GM23338 (cell line): ENCODE data around the gene ULK4. TPM values are rescaled to one million over a fixed set of nuclear protein-coding genes. Genes with fewer than 3 reads are reported as not detected.

ENCODE experiments used
- ATAC-seq: fragments of 200-7000 bp; cut with Tn5 transposase; 3 replicates; pipeline ENCODE4 v1.9.1; 2020
- DNase-seq: peaks from one replicate; pipeline ENCODE4 v3.0.0-alpha.2; 2015; ENCODE audit warnings: low spot score
- H2AFZ ChIP-seq: fragments of 200-600 bp; sonication (generic); 2 replicates; pipeline ENCODE4 v1.8.0; 2016; ENCODE audit warnings: antibody characterized with exemption, mild to moderate bottlenecking, moderate library complexity
- H3F3A ChIP-seq: fragments of 200-600 bp; sonication (generic); replicated peaks from 2 replicates; pipeline ENCODE4 v1.8.0; 2017; ENCODE audit warnings: antibody characterized with exemption, mixed run types, low read depth
- H3K27ac ChIP-seq: fragments of 200-600 bp; sonication (generic); 2 replicates; pipeline ENCODE4 v1.6.1; 2016; ENCODE audit warnings: low read depth
- H3K27me3 ChIP-seq: fragments of 200-600 bp; sonication (generic); 2 replicates; pipeline ENCODE4 v1.8.0; 2016; ENCODE audit warnings: mild to moderate bottlenecking, mixed run types, moderate library complexity; ENCODE audit not compliant: insufficient read depth
- H3K36me3 ChIP-seq: fragments of 200-600 bp; sonication (generic); 2 replicates; pipeline ENCODE4 v1.8.0; 2016; ENCODE audit warnings: mild to moderate bottlenecking; ENCODE audit not compliant: insufficient read depth
- H3K4me1 ChIP-seq: fragments of 200-600 bp; sonication (generic); 2 replicates; pipeline ENCODE4 v1.8.0; 2016; ENCODE audit warnings: mild to moderate bottlenecking, moderate library complexity; ENCODE audit not compliant: insufficient read depth
- H3K4me2 ChIP-seq: fragments of 200-600 bp; sonication (generic); 2 replicates; pipeline ENCODE4 v1.7.1; 2017; ENCODE audit warnings: mixed run types
- H3K4me3 ChIP-seq: fragments of 200-600 bp; sonication (generic); 2 replicates; pipeline ENCODE4 v1.6.1; 2016; ENCODE audit warnings: mixed run types
- H3K79me2 ChIP-seq: fragments of 200-600 bp; sonication (generic); replicated peaks from 2 replicates; pipeline ENCODE4 v1.8.0; 2017; ENCODE audit warnings: mild to moderate bottlenecking; ENCODE audit not compliant: insufficient read depth
- H3K9me2 ChIP-seq: fragments of 200-600 bp; sonication (generic); 2 replicates; pipeline ENCODE4 v1.8.0; 2017; ENCODE audit not compliant: insufficient read depth
- H4K20me1 ChIP-seq: fragments of 200-600 bp; sonication (generic); replicated peaks from 2 replicates; pipeline ENCODE4 v1.8.0; 2017; ENCODE audit warnings: mild to moderate bottlenecking; ENCODE audit not compliant: insufficient read depth
- H3K27ac Mint-ChIP-seq: 2 replicates; pipeline ENCODE4 v1.8.0; 2020; ENCODE audit warnings: inconsistent platforms, mild to moderate bottlenecking, moderate library complexity, mixed read lengths
- H3K27me3 Mint-ChIP-seq: 3 replicates; pipeline ENCODE4 v1.8.0; 2022; ENCODE audit warnings: low read depth, mild to moderate bottlenecking, moderate library complexity, mixed read lengths, inconsistent platforms; ENCODE audit not compliant: insufficient read depth, poor library complexity
- H3K36me3 Mint-ChIP-seq: 3 replicates; pipeline ENCODE4 v1.8.0; 2021; ENCODE audit warnings: low read depth, mild to moderate bottlenecking, inconsistent platforms, moderate library complexity, mixed read lengths
- H3K4me1 Mint-ChIP-seq: 3 replicates; pipeline ENCODE4 v1.8.0; 2020; ENCODE audit warnings: mild to moderate bottlenecking, inconsistent platforms, mixed read lengths
- H3K4me3 Mint-ChIP-seq: 3 replicates; pipeline ENCODE4 v1.8.0; 2021; ENCODE audit warnings: moderate library complexity, mild to moderate bottlenecking, inconsistent platforms, mixed read lengths
- H3K9me3 Mint-ChIP-seq: 3 replicates; pipeline ENCODE4 v1.8.0; 2020; ENCODE audit warnings: moderate library complexity, mild to moderate bottlenecking, inconsistent platforms, mixed read lengths
- CREB1 ChIP-seq: fragments of 250-450 bp; sonication (Bioruptor Pico); IDR thresholded peaks from 2 replicates; pipeline ENCODE4 v1.5.0; 2020; ENCODE audit warnings: low read depth, mild to moderate bottlenecking, moderate library complexity
- EZH2 ChIP-seq: fragments of 200-600 bp; sonication (generic); IDR thresholded peaks from one replicate; pipeline ENCODE4 v1.8.0; 2017; ENCODE audit warnings: antibody characterized with exemption, mild to moderate bottlenecking, low read depth; ENCODE audit not compliant: unreplicated experiment
- JUNB ChIP-seq: IDR thresholded peaks from one replicate; pipeline ENCODE4 v1.6.1; 2016; ENCODE audit warnings: antibody characterized with exemption; ENCODE audit not compliant: unreplicated experiment
- NANOG ChIP-seq: IDR thresholded peaks from 2 replicates; pipeline ENCODE4 v1.6.1; 2016; ENCODE audit warnings: antibody characterized with exemption, borderline replicate concordance
- POLR2AphosphoS5 ChIP-seq: IDR thresholded peaks from 2 replicates; pipeline ENCODE4 v1.6.1; 2016; ENCODE audit warnings: antibody characterized with exemption, low read depth
- STAT1 ChIP-seq: IDR thresholded peaks from one replicate; pipeline ENCODE4 v1.6.1; 2016; ENCODE audit warnings: antibody characterized with exemption; ENCODE audit not compliant: unreplicated experiment
- ZNF114 ChIP-seq: fragments of 250-450 bp; sonication (Bioruptor Pico); IDR thresholded peaks from 2 replicates; pipeline ENCODE4 v1.5.0; 2020; ENCODE audit warnings: mild to moderate bottlenecking, moderate library complexity
- ZNF331 ChIP-seq: fragments of 250-450 bp; sonication (Bioruptor Pico); IDR thresholded peaks from 2 replicates; pipeline ENCODE4 v1.5.0; 2020; ENCODE audit warnings: low read depth, mild to moderate bottlenecking, moderate library complexity
- polyA plus RNA-seq: library from polyadenylated mRNA; unstranded; fragments of >200 nt; fragmentation: Nextera tagmentation; extraction: Ambion mirVana; gene quantifications from 2 replicates; pipeline ENCODE4 v1.2.1, GENCODE V29; 2016
- total RNA-seq: library from RNA; depleted of rRNA; stranded (reverse); fragments of >200 nt; shearing (Covaris generic); gene quantifications from 2 replicates; pipeline ENCODE4 v1.2.3, GENCODE V29; 2014
- TF ChIP-seq, protein P1 (sequence below): IDR thresholded peaks from 2 replicates; pipeline ENCODE4 v1.6.1; 2016; ENCODE audit warnings: antibody characterized with exemption
- TF ChIP-seq, protein P2 (sequence below): IDR thresholded peaks from one replicate; pipeline ENCODE4 v1.6.1; 2018; ENCODE audit warnings: antibody characterized with exemption; ENCODE audit not compliant: unreplicated experiment
- TF ChIP-seq, protein P3 (sequence below), 2 experiments: fragments of 200-600 bp in 1 of 2; sonication (generic) in 1 of 2; conservative IDR thresholded peaks; 2 replicates each; pipeline versions ENCODE4 v1.5.1 to v1.6.1; 2016 to 2017; ENCODE audit warnings: antibody characterized with exemption in 2 of 2, low read depth in 2 of 2, mild to moderate bottlenecking in 2 of 2, moderate library complexity in 1 of 2

The ULK4 gene
- total and polyA plus RNA-seq, 2 experiments from 2014 or later: 20.8 to 41.4 TPM

DNA sequence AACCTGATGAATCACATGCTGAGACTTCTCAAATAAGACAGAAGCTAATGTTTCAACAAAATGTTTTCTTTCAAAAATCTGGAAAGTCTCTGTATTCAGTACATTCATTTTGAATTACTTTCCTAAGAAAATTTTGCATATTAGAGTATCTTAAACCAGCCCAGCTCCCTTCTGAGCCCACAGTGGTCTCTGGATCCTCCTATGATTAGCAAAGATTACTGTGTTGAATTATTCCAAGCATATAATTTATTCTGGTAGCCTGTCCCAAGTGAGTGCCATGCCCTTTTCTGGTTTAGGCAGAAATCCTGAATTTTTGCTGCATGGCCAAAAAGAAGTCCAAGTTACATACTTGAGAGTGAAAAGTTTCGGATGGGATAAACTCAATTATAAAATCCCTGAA, 483.6 kb downstream of the ULK4 start:
- Histone ChIP-seq H3K79me2 (no peaks in the 10 kb centered on the region), H4K20me1 (no peaks in the 10 kb centered on the region), H3K4me2 (no peak overlapping the region), H3K27me3 (no peaks in the 10 kb centered on the region), H3F3A (no peaks in the 10 kb centered on the region), H3K36me3 (peaks cover 3% of the 10 kb centered on the region; the same call in 1 of the 2 replicates), H3K27ac (no peak overlapping the region), H2AFZ (no peak overlapping the region), H3K4me3 (no peak overlapping the region), H3K4me1 (peaks cover 30% of the 10 kb centered on the region), H3K9me2 (no peaks in the 10 kb centered on the region; the same call in 1 of the 2 replicates)
- DNase-seq: no peak
- Mint-ChIP-seq H3K36me3 (peaks cover 13% of the 10 kb centered on the region; the same call in 2 of the 3 replicates), H3K9me3 (peaks cover 11% of the 10 kb centered on the region), H3K4me1 (peaks cover 24% of the 10 kb centered on the region), H3K27ac (no peak overlapping the region; the same call in 1 of the 2 replicates), H3K4me3 (no peak overlapping the region), H3K27me3 (peaks cover 2% of the 10 kb centered on the region)
- ATAC-seq: no peak
- TF ChIP-seq JUNB (no peak), EZH2 (no peak)
- TF ChIP-seq, protein P1, sequence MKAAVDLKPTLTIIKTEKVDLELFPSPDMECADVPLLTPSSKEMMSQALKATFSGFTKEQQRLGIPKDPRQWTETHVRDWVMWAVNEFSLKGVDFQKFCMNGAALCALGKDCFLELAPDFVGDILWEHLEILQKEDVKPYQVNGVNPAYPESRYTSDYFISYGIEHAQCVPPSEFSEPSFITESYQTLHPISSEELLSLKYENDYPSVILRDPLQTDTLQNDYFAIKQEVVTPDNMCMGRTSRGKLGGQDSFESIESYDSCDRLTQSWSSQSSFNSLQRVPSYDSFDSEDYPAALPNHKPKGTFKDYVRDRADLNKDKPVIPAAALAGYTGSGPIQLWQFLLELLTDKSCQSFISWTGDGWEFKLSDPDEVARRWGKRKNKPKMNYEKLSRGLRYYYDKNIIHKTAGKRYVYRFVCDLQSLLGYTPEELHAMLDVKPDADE: no peak
- TF ChIP-seq, protein P2, sequence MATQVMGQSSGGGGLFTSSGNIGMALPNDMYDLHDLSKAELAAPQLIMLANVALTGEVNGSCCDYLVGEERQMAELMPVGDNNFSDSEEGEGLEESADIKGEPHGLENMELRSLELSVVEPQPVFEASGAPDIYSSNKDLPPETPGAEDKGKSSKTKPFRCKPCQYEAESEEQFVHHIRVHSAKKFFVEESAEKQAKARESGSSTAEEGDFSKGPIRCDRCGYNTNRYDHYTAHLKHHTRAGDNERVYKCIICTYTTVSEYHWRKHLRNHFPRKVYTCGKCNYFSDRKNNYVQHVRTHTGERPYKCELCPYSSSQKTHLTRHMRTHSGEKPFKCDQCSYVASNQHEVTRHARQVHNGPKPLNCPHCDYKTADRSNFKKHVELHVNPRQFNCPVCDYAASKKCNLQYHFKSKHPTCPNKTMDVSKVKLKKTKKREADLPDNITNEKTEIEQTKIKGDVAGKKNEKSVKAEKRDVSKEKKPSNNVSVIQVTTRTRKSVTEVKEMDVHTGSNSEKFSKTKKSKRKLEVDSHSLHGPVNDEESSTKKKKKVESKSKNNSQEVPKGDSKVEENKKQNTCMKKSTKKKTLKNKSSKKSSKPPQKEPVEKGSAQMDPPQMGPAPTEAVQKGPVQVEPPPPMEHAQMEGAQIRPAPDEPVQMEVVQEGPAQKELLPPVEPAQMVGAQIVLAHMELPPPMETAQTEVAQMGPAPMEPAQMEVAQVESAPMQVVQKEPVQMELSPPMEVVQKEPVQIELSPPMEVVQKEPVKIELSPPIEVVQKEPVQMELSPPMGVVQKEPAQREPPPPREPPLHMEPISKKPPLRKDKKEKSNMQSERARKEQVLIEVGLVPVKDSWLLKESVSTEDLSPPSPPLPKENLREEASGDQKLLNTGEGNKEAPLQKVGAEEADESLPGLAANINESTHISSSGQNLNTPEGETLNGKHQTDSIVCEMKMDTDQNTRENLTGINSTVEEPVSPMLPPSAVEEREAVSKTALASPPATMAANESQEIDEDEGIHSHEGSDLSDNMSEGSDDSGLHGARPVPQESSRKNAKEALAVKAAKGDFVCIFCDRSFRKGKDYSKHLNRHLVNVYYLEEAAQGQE: no peak

DNA sequence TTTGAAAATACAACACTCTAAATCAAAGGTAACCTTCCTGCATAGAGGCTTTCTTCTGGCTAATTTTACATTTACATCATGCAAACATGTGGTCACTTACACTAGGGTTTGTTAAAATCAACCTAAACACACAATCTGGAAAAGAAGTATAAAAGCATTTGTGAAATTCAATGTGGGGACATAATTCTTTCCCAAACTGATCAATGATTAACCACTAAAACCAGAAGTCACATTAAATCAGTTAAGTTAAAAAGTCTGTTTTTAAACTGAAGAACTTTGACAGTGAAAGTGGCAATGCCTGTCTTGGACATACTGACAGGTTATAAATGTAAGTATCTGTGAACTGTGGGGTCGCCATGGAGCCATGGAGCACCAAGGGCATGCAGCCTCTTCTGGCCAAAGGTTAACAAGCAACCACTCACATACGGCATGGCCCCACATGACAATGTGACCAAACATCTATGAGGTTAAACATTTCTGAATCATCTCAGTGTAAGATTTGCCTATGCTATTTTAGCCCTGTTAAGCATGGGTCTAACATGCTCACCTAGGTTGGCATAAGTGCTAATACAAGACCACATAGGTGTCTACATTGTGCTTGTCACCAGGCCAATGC, 484.4 kb downstream of the ULK4 start:
- H3K9me3 Mint-ChIP-seq: peaks cover 19% of the 10 kb centered on the region
- DNase-seq (no peak), ATAC-seq (no peak)
- H4K20me1 ChIP-seq: no peaks in the 10 kb centered on the region
- H3K79me2 ChIP-seq: no peaks in the 10 kb centered on the region
- no peaks in the 10 kb centered on the region for H3F3A ChIP-seq
- H3K9me2 ChIP-seq: no peaks in the 10 kb centered on the region; the same call in 1 of the 2 replicates
- H2AFZ ChIP-seq: no peak overlapping the region
- H3K4me3 Mint-ChIP-seq: no peak overlapping the region
- no peaks in the 10 kb centered on the region for H3K27me3 Mint-ChIP-seq
- H3K36me3 Mint-ChIP-seq: peaks cover 17% of the 10 kb centered on the region; the same call in 2 of the 3 replicates
- peaks cover 24% of the 10 kb centered on the region for H3K4me1 ChIP-seq
- no peak overlapping the region for H3K27ac ChIP-seq
- peaks cover 18% of the 10 kb centered on the region for H3K4me1 Mint-ChIP-seq
- peaks cover 10% of the 10 kb centered on the region for H3K36me3 ChIP-seq
- H3K4me2 ChIP-seq: no peak overlapping the region
- H3K27ac Mint-ChIP-seq: no peak overlapping the region
- H3K4me3 ChIP-seq: no peak overlapping the region
- no peaks in the 10 kb centered on the region for H3K27me3 ChIP-seq
- no peak for TF ChIP-seq NANOG
- no peak for TF ChIP-seq STAT1
- TF ChIP-seq ZNF331 (CRISPR knock-in tag): no peak
- no peak for TF ChIP-seq ZNF114 (CRISPR knock-in tag)
- TF ChIP-seq, protein P3, sequence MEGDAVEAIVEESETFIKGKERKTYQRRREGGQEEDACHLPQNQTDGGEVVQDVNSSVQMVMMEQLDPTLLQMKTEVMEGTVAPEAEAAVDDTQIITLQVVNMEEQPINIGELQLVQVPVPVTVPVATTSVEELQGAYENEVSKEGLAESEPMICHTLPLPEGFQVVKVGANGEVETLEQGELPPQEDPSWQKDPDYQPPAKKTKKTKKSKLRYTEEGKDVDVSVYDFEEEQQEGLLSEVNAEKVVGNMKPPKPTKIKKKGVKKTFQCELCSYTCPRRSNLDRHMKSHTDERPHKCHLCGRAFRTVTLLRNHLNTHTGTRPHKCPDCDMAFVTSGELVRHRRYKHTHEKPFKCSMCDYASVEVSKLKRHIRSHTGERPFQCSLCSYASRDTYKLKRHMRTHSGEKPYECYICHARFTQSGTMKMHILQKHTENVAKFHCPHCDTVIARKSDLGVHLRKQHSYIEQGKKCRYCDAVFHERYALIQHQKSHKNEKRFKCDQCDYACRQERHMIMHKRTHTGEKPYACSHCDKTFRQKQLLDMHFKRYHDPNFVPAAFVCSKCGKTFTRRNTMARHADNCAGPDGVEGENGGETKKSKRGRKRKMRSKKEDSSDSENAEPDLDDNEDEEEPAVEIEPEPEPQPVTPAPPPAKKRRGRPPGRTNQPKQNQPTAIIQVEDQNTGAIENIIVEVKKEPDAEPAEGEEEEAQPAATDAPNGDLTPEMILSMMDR (conservative IDR thresholded peaks at IDR 0.05; ENCODE audit: low read depth in 2 of 2): no peak
- TF ChIP-seq, protein P1: no peak
- TF ChIP-seq JUNB: no peak
- TF ChIP-seq CREB1: no peak
- TF ChIP-seq EZH2: no peak
- TF ChIP-seq, protein P2: no peak
- TF ChIP-seq POLR2AphosphoS5: no peak
